Measurements from ENCODE around the gene ART1.

DNA sequence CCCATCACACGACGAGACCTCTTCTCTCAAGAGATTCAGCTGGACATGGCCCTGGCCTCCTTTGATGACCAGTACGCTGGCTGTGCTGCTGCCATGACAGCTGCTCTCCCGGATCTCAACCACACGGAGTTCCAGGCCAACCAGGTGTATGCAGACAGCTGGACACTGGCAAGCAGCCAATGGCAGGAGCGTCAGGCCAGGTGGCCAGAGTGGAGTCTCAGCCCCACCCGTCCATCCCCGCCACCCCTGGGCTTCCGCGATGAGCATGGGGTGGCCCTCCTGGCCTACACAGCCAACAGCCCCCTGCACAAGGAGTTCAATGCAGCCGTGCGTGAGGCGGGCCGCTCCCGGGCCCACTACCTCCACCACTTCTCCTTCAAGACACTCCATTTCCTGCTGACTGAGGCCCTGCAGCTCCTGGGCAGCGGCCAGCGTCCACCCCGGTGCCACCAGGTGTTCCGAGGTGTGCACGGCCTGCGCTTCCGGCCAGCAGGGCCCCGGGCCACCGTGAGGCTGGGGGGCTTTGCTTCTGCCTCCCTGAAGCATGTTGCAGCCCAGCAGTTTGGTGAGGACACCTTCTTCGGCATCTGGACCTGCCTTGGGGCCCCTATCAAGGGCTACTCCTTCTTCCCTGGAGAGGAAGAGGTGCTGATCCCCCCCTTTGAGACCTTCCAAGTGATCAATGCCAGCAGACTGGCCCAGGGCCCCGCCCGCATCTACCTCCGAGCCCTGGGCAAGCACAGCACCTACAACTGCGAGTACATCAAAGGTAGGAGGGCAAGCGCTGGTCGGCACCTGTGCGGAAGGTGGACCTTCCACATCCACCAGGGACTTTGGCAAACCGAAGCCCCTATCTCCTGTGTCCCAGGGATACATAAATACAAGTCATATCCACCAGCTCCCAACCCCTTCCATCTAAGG lies 14.9 kb downstream of the ART1 start:
- TF ChIP-seq, protein P1, sequence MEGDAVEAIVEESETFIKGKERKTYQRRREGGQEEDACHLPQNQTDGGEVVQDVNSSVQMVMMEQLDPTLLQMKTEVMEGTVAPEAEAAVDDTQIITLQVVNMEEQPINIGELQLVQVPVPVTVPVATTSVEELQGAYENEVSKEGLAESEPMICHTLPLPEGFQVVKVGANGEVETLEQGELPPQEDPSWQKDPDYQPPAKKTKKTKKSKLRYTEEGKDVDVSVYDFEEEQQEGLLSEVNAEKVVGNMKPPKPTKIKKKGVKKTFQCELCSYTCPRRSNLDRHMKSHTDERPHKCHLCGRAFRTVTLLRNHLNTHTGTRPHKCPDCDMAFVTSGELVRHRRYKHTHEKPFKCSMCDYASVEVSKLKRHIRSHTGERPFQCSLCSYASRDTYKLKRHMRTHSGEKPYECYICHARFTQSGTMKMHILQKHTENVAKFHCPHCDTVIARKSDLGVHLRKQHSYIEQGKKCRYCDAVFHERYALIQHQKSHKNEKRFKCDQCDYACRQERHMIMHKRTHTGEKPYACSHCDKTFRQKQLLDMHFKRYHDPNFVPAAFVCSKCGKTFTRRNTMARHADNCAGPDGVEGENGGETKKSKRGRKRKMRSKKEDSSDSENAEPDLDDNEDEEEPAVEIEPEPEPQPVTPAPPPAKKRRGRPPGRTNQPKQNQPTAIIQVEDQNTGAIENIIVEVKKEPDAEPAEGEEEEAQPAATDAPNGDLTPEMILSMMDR (IDR thresholded peaks at IDR 0.05) = no peak
- TF ChIP-seq GABPB1 (CRISPR knock-in tag; IDR thresholded peaks at IDR 0.05) (no peak), TEAD4 (CRISPR knock-in tag; IDR thresholded peaks at IDR 0.05) (no peak)
